HepG2 (cell line): ENCODE results near the gene IGLON5. TPM values are rescaled to one million over a fixed set of nuclear protein-coding genes. Genes with fewer than 3 reads are reported as not detected.

Experiments
- BRD4 ChIP-seq: sonication (generic); formaldehyde crosslinking; IDR thresholded peaks from 2 replicates; pipeline ENCODE4 v1.4.0; 2020; ENCODE audit warnings: missing genetic modification reagents
- CAMTA2 ChIP-seq: sonication (generic); formaldehyde crosslinking; IDR thresholded peaks from 2 replicates; pipeline ENCODE4 v1.4.0; 2020; ENCODE audit warnings: mild to moderate bottlenecking, missing genetic modification reagents, borderline replicate concordance
- CBX5 ChIP-seq: sonication (generic); formaldehyde crosslinking; IDR thresholded peaks from 2 replicates; pipeline ENCODE4 v1.4.0; 2020; ENCODE audit warnings: missing genetic modification reagents, borderline replicate concordance
- ELF1 ChIP-seq: sonication (generic); formaldehyde crosslinking; IDR thresholded peaks from 2 replicates; pipeline ENCODE4 v1.4.0; 2020; ENCODE audit warnings: missing genetic modification reagents
- ERF ChIP-seq: IDR thresholded peaks from 2 replicates; pipeline ENCODE4 v1.6.1; 2018; ENCODE audit warnings: missing biosample characterization, missing genetic modification reagents
- HMGA1 ChIP-seq: sonication (generic); formaldehyde crosslinking; conservative IDR thresholded peaks from 2 replicates; pipeline ENCODE4 v1.4.0; 2020; ENCODE audit warnings: missing genetic modification reagents
- KDM1A ChIP-seq: IDR thresholded peaks from 2 replicates; pipeline ENCODE4 v1.6.1; 2016; ENCODE audit warnings: missing compliant biosample characterization
- MATR3 ChIP-seq: sonication (generic); formaldehyde crosslinking; IDR thresholded peaks from 2 replicates; pipeline ENCODE4 v1.4.0; 2020; ENCODE audit warnings: missing genetic modification reagents
- MTA1 ChIP-seq: sonication (generic); formaldehyde crosslinking; IDR thresholded peaks from 2 replicates; pipeline ENCODE4 v1.4.0; 2020; ENCODE audit warnings: missing genetic modification reagents, mild to moderate bottlenecking, borderline replicate concordance
- NFKB2 ChIP-seq: sonication (generic); formaldehyde crosslinking; IDR thresholded peaks from 2 replicates; pipeline ENCODE4 v1.4.0; 2020; ENCODE audit warnings: missing genetic modification reagents, borderline replicate concordance
- NFRKB ChIP-seq: fragments of 450-650 bp; IDR thresholded peaks from 2 replicates; pipeline ENCODE4 v1.6.1; 2017
- NR2F2 ChIP-seq: IDR thresholded peaks from 2 replicates; pipeline ENCODE4 v1.6.1; 2012; ENCODE audit warnings: low read depth, inconsistent platforms, borderline replicate concordance
- PHF21A ChIP-seq: sonication (generic); formaldehyde crosslinking; IDR thresholded peaks from 2 replicates; pipeline ENCODE4 v1.5.0; 2020; ENCODE audit warnings: mild to moderate bottlenecking, missing genetic modification reagents
- RBAK ChIP-seq: sonication (generic); formaldehyde crosslinking; IDR thresholded peaks from 2 replicates; pipeline ENCODE4 v1.5.1; 2020; ENCODE audit warnings: mild to moderate bottlenecking, missing genetic modification reagents
- SIX4 ChIP-seq: sonication (generic); formaldehyde crosslinking; IDR thresholded peaks from 2 replicates; pipeline ENCODE4 v1.4.0; 2020; ENCODE audit warnings: missing genetic modification reagents
- SP2 ChIP-seq: sonication (generic); formaldehyde crosslinking; IDR thresholded peaks from 2 replicates; pipeline ENCODE4 v1.5.1; 2020; ENCODE audit warnings: mild to moderate bottlenecking, missing genetic modification reagents
- TAF1 ChIP-seq: sonication (generic); formaldehyde crosslinking; IDR thresholded peaks from 2 replicates; pipeline ENCODE4 v1.4.0; 2020; ENCODE audit warnings: missing genetic modification reagents
- TBX2 ChIP-seq: sonication (generic); formaldehyde crosslinking; IDR thresholded peaks from 2 replicates; pipeline ENCODE4 v1.5.0; 2020; ENCODE audit warnings: missing genetic modification reagents, mild to moderate bottlenecking, borderline replicate concordance
- TMF1 ChIP-seq: sonication (generic); formaldehyde crosslinking; IDR thresholded peaks from 2 replicates; pipeline ENCODE4 v1.8.1; 2022; ENCODE audit warnings: low read depth, missing genetic modification reagents
- ZBTB8A ChIP-seq: sonication (generic); formaldehyde crosslinking; IDR thresholded peaks from 2 replicates; pipeline ENCODE4 v1.4.0; 2020; ENCODE audit warnings: mild to moderate bottlenecking, low read depth, missing genetic modification reagents, borderline replicate concordance
- ZFP41 ChIP-seq: sonication (generic); formaldehyde crosslinking; IDR thresholded peaks from 2 replicates; pipeline ENCODE4 v1.4.0; 2020; ENCODE audit warnings: mild to moderate bottlenecking, missing genetic modification reagents, borderline replicate concordance
- ZNF136 ChIP-seq: sonication (generic); formaldehyde crosslinking; IDR thresholded peaks from 2 replicates; pipeline ENCODE4 v1.8.1; 2022; ENCODE audit warnings: low read depth, mild to moderate bottlenecking, moderate library complexity, missing genetic modification reagents
- ZNF484 ChIP-seq: sonication (generic); formaldehyde crosslinking; IDR thresholded peaks from 2 replicates; pipeline ENCODE4 v1.5.1; 2020; ENCODE audit warnings: mild to moderate bottlenecking, low read depth, missing genetic modification reagents, borderline replicate concordance
- ZNF782 ChIP-seq: sonication (generic); formaldehyde crosslinking; IDR thresholded peaks from 2 replicates; pipeline ENCODE4 v1.4.0; 2020; ENCODE audit warnings: missing genetic modification reagents, mild to moderate bottlenecking, borderline replicate concordance
- polyA plus RNA-seq, 8 experiments: library from polyadenylated mRNA; depleted of rRNA in 3 of 8; stranded (reverse) in 7 of 8; unstranded in 1 of 8; fragments of >200 nt; fragmentation: Illumina TruSeq in 4 of 8; extraction: Trizol in 4 of 8; gene quantifications; 2 replicates each; pipeline versions ENCODE4 v1.2.1 to v1.2.3, GENCODE V29; 2011 to 2016; ENCODE audit warnings: low read depth in 4 of 8, missing spikeins in 1 of 8, mixed read lengths in 1 of 8; ENCODE audit not compliant: insufficient read depth in 1 of 8
- total RNA-seq, 5 experiments: library from RNA; depleted of rRNA; stranded (reverse); fragments of >200 nt; fragmentation: Illumina TruSeq; extraction: Trizol; gene quantifications; 2 replicates each; pipeline ENCODE4 v1.2.3, GENCODE V29; 2016; ENCODE audit warnings: low read depth in 1 of 5
- TF ChIP-seq, protein P1 (sequence below): IDR thresholded peaks from 2 replicates; pipeline ENCODE4 v1.6.1; 2012; ENCODE audit warnings: low read depth, low read length, improper control_type of control experiment
- TF ChIP-seq, protein P2 (sequence below): sonication (generic); formaldehyde crosslinking; IDR thresholded peaks from 2 replicates; pipeline ENCODE4 v1.8.0; 2022; ENCODE audit warnings: missing genetic modification reagents, mild to moderate bottlenecking, borderline replicate concordance
- TF ChIP-seq, protein P3 (sequence below): sonication (generic); formaldehyde crosslinking; conservative IDR thresholded peaks from 2 replicates; pipeline ENCODE4 v1.4.0; 2020; ENCODE audit warnings: missing genetic modification reagents

IGLON5 gene
- total and polyA plus RNA-seq, 2 of the 13 experiments (the other 11 are each of a cell fraction or from before 2014, with no cell fraction given) = 0.04 to 5.7 TPM

DNA sequence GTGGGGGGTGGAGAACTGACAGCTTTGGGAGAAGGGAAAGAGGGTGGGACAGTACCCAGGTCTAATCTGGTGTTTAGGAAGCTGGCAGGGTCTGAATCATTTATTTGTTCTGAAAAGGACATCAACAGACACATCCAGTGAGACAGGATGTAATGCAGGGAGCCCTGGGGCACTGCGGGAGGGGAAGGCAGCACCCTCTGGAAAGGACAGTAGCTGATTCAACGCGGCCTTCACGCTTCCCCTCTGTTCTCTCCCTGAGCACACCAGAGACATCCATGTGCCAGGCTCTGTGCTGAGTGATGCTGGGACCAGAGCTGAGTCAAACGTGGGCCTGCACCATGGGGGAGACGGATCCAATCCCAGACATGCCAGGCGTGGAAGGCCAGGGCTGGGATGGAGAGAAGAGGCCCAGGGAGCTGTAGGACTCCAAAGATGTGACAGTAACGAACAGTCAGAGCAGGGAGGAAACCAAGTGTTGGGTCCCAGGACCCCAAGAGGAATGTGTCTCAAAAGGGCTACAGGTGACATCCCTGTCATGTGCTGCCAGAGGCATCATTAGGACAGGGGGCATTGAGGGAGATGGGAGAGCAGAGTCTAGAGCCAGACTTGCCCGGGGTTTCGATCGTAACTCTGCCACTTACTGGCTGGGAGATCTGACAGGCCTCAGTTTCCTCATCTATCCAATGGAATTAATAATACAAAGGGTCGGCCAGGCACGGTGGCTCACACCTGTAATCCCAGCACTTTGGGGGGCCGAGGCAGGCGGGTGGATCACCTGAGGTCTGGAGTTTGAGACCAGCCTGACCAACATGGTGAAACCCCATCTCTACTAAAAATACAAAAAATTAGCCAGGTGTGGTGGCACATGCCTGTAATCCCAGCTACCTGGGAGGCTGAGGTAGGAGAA is 53.0 kb downstream of the IGLON5 start (continued):
- TF ChIP-seq CBX5 (CRISPR knock-in tag) (no peak; the same call in 1 of the 2 replicates), ZBTB8A (no peak), TAF1 (CRISPR knock-in tag) (peak; percentile 29; the same call in 1 of the 2 replicates), ELF1 (CRISPR knock-in tag) (no peak), SP2 (no peak), TMF1 (CRISPR knock-in tag) (no peak), ZNF136 (CRISPR knock-in tag) (no peak), NFRKB (no peak), RBAK (CRISPR knock-in tag) (no peak), KDM1A (CRISPR knock-in tag) (no peak), NFKB2 (CRISPR knock-in tag) (no peak), BRD4 (CRISPR knock-in tag) (no peak), SIX4 (no peak), NR2F2 (no peak), MTA1 (CRISPR knock-in tag) (no peak), ERF (CRISPR knock-in tag) (peak; percentile 73), ZNF484 (no peak), TBX2 (CRISPR knock-in tag) (peak; percentile 37; the same call in 1 of the 2 replicates), HMGA1 (CRISPR knock-in tag) (no peak), MATR3 (CRISPR knock-in tag) (no peak), PHF21A (CRISPR knock-in tag) (no peak; the same call in 1 of the 2 replicates), CAMTA2 (CRISPR knock-in tag) (no peak), ZNF782 (CRISPR knock-in tag) (peak; percentile 44; the same call in 1 of the 2 replicates), ZFP41 (CRISPR knock-in tag) (no peak)
- TF ChIP-seq, protein P1, sequence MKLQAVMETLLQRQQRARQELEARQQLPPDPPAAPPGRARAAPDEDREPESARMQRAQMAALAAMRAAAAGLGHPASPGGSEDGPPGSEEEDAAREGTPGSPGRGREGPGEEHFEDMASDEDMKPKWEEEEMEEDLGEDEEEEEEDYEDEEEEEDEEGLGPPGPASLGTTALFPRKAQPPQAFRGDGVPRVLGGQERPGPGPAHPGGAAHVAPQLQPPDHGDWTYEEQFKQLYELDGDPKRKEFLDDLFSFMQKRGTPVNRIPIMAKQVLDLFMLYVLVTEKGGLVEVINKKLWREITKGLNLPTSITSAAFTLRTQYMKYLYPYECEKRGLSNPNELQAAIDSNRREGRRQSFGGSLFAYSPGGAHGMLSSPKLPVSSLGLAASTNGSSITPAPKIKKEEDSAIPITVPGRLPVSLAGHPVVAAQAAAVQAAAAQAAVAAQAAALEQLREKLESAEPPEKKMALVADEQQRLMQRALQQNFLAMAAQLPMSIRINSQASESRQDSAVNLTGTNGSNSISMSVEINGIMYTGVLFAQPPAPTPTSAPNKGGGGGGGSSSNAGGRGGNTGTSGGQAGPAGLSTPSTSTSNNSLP = no peak
- TF ChIP-seq, protein P2, sequence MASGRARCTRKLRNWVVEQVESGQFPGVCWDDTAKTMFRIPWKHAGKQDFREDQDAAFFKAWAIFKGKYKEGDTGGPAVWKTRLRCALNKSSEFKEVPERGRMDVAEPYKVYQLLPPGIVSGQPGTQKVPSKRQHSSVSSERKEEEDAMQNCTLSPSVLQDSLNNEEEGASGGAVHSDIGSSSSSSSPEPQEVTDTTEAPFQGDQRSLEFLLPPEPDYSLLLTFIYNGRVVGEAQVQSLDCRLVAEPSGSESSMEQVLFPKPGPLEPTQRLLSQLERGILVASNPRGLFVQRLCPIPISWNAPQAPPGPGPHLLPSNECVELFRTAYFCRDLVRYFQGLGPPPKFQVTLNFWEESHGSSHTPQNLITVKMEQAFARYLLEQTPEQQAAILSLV = no peak
- TF ChIP-seq, protein P3, sequence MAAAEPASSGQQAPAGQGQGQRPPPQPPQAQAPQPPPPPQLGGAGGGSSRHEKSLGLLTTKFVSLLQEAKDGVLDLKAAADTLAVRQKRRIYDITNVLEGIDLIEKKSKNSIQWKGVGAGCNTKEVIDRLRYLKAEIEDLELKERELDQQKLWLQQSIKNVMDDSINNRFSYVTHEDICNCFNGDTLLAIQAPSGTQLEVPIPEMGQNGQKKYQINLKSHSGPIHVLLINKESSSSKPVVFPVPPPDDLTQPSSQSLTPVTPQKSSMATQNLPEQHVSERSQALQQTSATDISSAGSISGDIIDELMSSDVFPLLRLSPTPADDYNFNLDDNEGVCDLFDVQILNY (CRISPR knock-in tag) = no peak
